SK-N-SH treated with all-trans-retinoic acid at 6 μM for 48 hours (cell line): ENCODE data around the gene CYTIP.
"Not testable (repeated sequence)": the region's sequence is repeated elsewhere in the genome, so short reads cannot be mapped to it uniquely, and the experiment has no call there.

Experiments
- ATAC-seq: fragments of 200-7000 bp; cut with Tn5 transposase; 3 replicates; pipeline ENCODE4 v1.9.1; 2020; ENCODE audit warnings: mild to moderate bottlenecking, moderate library complexity
- ARNTL ChIP-seq: fragments of 450-650 bp; formaldehyde crosslinking; IDR thresholded peaks from 2 replicates; pipeline ENCODE4 v1.5.0; 2020; ENCODE audit warnings: low read depth, mild to moderate bottlenecking, moderate library complexity, borderline replicate concordance
- BACH2 ChIP-seq: fragments of 250-450 bp; sonication (Bioruptor Pico); IDR thresholded peaks from 2 replicates; pipeline ENCODE4 v1.9.0; 2021; ENCODE audit warnings: mild to moderate bottlenecking, borderline replicate concordance
- CSDC2 ChIP-seq: fragments of 250-450 bp; sonication (Bioruptor Pico); IDR thresholded peaks from 2 replicates; pipeline ENCODE4 v1.5.0; 2020; ENCODE audit warnings: mild to moderate bottlenecking, moderate library complexity
- CSRNP3 ChIP-seq: fragments of 250-450 bp; sonication (Bioruptor Pico); IDR thresholded peaks from 2 replicates; pipeline ENCODE4 v1.5.1; 2021; ENCODE audit warnings: mild to moderate bottlenecking, moderate library complexity
- ESRRG ChIP-seq: fragments of 250-450 bp; sonication (Bioruptor Pico); IDR thresholded peaks from 2 replicates; pipeline ENCODE4 v1.6.1; 2021; ENCODE audit warnings: mild to moderate bottlenecking
- GLIS3 ChIP-seq: fragments of 250-450 bp; sonication (Bioruptor Pico); IDR thresholded peaks from 2 replicates; pipeline ENCODE4 v1.5.0; 2020; ENCODE audit warnings: mild to moderate bottlenecking, moderate library complexity
- ISL1 ChIP-seq: fragments of 250-450 bp; sonication (Bioruptor Pico); IDR thresholded peaks from 2 replicates; pipeline ENCODE4 v2.1.2; 2022; ENCODE audit warnings: mild to moderate bottlenecking, moderate library complexity
- POU6F1 ChIP-seq: fragments of 250-450 bp; sonication (Bioruptor Pico); IDR thresholded peaks from 2 replicates; pipeline ENCODE4 v1.8.0; 2021; ENCODE audit warnings: low read depth, mild to moderate bottlenecking, moderate library complexity, borderline replicate concordance
- PPARA ChIP-seq: fragments of 250-450 bp; sonication (Bioruptor Pico); IDR thresholded peaks from 2 replicates; pipeline ENCODE4 v1.5.0; 2020; ENCODE audit warnings: mild to moderate bottlenecking, borderline replicate concordance
- RARB ChIP-seq: fragments of 250-450 bp; sonication (Bioruptor Pico); IDR thresholded peaks from 2 replicates; pipeline ENCODE4 v1.8.0; 2021; ENCODE audit warnings: mild to moderate bottlenecking, moderate library complexity
- SNAI2 ChIP-seq: fragments of 250-450 bp; sonication (Bioruptor Pico); IDR thresholded peaks from 2 replicates; pipeline ENCODE4 v1.5.0; 2020; ENCODE audit warnings: mild to moderate bottlenecking, moderate library complexity
- TCF4 ChIP-seq: fragments of 250-450 bp; sonication (Bioruptor Pico); IDR thresholded peaks from 2 replicates; pipeline ENCODE4 v1.8.0; 2021; ENCODE audit warnings: mild to moderate bottlenecking, moderate library complexity, borderline replicate concordance
- TOX ChIP-seq: fragments of 250-450 bp; sonication (Bioruptor Pico); IDR thresholded peaks from 2 replicates; pipeline ENCODE4 v1.8.0; 2021; ENCODE audit warnings: mild to moderate bottlenecking, moderate library complexity, borderline replicate concordance
- ZFP3 ChIP-seq: fragments of 250-450 bp; sonication (Bioruptor Pico); IDR thresholded peaks from 2 replicates; pipeline ENCODE4 v1.5.0; 2020; ENCODE audit warnings: mild to moderate bottlenecking, moderate library complexity
- ZFP30 ChIP-seq: fragments of 450-650 bp; formaldehyde crosslinking; IDR thresholded peaks from 2 replicates; pipeline ENCODE4 v1.5.0; 2022; ENCODE audit warnings: mild to moderate bottlenecking, moderate library complexity
- ZNF565 ChIP-seq: fragments of 450-650 bp; formaldehyde crosslinking; conservative IDR thresholded peaks from 2 replicates; pipeline ENCODE4 v1.5.0; 2020; ENCODE audit warnings: low read depth, mild to moderate bottlenecking, moderate library complexity
- ZNF70 ChIP-seq: fragments of 450-650 bp; formaldehyde crosslinking; IDR thresholded peaks from 2 replicates; pipeline ENCODE4 v1.5.0; 2020; ENCODE audit warnings: mild to moderate bottlenecking, moderate library complexity
- TF ChIP-seq, protein P1 (sequence below): fragments of 250-450 bp; sonication (Bioruptor Pico); IDR thresholded peaks from 2 replicates; pipeline ENCODE4 v1.5.1; 2020; ENCODE audit warnings: low read depth, mild to moderate bottlenecking, moderate library complexity
- TF ChIP-seq, protein P2 (sequence below): fragments of 250-450 bp; sonication (Bioruptor Pico); IDR thresholded peaks from 2 replicates; pipeline ENCODE4 v1.5.0; 2020; ENCODE audit warnings: mild to moderate bottlenecking, moderate library complexity
- TF ChIP-seq, protein P3 (sequence below): fragments of 250-450 bp; sonication (Bioruptor Pico); IDR thresholded peaks from 2 replicates; pipeline ENCODE4 v1.8.0; 2020; ENCODE audit warnings: mild to moderate bottlenecking, moderate library complexity, borderline replicate concordance

CYTIP gene

DNA sequence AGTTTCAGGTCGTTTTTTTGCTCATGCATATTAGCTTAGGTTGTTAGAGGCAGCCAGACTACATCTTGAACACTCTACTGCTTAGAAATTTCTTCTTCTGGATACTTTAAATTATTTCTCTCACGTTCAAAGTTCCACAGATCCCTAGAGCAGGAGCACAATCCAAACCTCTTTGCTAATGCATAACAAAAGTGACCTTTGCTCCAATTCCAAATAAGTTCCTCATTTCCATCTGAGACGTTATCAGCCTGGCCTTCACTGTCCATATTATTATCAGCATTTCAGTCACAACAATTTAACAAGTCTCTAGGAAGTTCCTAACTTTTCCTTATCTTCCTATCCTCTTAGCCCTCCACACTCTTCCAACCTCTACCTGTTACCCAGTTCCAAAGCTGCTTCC lies 67.8 kb downstream of the CYTIP start:
- TF ChIP-seq CSDC2 (CRISPR knock-in tag) (no peak), ESRRG (CRISPR knock-in tag) (no peak), TCF4 (CRISPR knock-in tag) (no peak), TOX (CRISPR knock-in tag) (no peak), SNAI2 (CRISPR knock-in tag) (no peak)
- TF ChIP-seq, protein P1, sequence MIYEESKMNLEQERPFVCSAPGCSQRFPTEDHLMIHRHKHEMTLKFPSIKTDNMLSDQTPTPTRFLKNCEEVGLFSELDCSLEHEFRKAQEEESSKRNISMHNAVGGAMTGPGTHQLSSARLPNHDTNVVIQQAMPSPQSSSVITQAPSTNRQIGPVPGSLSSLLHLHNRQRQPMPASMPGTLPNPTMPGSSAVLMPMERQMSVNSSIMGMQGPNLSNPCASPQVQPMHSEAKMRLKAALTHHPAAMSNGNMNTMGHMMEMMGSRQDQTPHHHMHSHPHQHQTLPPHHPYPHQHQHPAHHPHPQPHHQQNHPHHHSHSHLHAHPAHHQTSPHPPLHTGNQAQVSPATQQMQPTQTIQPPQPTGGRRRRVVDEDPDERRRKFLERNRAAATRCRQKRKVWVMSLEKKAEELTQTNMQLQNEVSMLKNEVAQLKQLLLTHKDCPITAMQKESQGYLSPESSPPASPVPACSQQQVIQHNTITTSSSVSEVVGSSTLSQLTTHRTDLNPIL (CRISPR knock-in tag), result no peak
- TF ChIP-seq, all 23 proteins: peak for 0
- ATAC-seq, result no peak

DNA sequence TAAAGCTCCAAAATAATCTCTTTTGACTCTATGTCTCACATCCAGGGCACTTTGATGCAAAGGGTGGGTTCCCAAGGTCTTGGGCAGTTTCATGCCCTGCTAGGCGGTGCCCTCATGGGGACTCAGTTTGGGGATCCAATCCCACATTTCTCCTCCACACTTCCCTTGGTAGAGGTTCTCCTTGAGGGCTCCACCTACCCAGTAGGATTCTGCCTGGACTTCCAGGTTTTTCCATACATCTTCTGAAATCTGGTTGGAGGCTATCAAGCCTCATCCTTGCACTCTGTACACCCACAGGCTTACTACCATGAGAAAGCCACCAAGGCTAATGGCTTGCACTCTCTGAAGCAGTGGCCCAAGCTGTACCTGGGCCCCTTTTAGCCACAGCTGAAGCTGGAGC lies 68.5 kb downstream of the CYTIP start:
- no peak for TF ChIP-seq SNAI2 (CRISPR knock-in tag)
- no peak for TF ChIP-seq BACH2 (CRISPR knock-in tag)
- TF ChIP-seq ZNF70 (CRISPR knock-in tag), result no peak
- no peak for TF ChIP-seq PPARA (CRISPR knock-in tag)
- no peak for TF ChIP-seq ZFP3 (CRISPR knock-in tag)
- TF ChIP-seq, protein P2, sequence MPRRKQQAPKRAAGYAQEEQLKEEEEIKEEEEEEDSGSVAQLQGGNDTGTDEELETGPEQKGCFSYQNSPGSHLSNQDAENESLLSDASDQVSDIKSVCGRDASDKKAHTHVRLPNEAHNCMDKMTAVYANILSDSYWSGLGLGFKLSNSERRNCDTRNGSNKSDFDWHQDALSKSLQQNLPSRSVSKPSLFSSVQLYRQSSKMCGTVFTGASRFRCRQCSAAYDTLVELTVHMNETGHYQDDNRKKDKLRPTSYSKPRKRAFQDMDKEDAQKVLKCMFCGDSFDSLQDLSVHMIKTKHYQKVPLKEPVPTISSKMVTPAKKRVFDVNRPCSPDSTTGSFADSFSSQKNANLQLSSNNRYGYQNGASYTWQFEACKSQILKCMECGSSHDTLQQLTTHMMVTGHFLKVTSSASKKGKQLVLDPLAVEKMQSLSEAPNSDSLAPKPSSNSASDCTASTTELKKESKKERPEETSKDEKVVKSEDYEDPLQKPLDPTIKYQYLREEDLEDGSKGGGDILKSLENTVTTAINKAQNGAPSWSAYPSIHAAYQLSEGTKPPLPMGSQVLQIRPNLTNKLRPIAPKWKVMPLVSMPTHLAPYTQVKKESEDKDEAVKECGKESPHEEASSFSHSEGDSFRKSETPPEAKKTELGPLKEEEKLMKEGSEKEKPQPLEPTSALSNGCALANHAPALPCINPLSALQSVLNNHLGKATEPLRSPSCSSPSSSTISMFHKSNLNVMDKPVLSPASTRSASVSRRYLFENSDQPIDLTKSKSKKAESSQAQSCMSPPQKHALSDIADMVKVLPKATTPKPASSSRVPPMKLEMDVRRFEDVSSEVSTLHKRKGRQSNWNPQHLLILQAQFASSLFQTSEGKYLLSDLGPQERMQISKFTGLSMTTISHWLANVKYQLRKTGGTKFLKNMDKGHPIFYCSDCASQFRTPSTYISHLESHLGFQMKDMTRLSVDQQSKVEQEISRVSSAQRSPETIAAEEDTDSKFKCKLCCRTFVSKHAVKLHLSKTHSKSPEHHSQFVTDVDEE (CRISPR knock-in tag), result no peak
- no peak for TF ChIP-seq TOX (CRISPR knock-in tag)
- TF ChIP-seq POU6F1 (CRISPR knock-in tag), result no peak
- TF ChIP-seq GLIS3, result no peak
- no peak for TF ChIP-seq ESRRG (CRISPR knock-in tag)
- TF ChIP-seq ISL1 (CRISPR knock-in tag), result no peak
- TF ChIP-seq, protein P1 (CRISPR knock-in tag), result no peak
- no peak for TF ChIP-seq ARNTL (CRISPR knock-in tag)
- TF ChIP-seq ZNF565 (CRISPR knock-in tag), result no peak
- no peak for TF ChIP-seq ZFP30 (CRISPR knock-in tag)
- TF ChIP-seq CSDC2 (CRISPR knock-in tag), result no peak
- no peak for ATAC-seq

DNA sequence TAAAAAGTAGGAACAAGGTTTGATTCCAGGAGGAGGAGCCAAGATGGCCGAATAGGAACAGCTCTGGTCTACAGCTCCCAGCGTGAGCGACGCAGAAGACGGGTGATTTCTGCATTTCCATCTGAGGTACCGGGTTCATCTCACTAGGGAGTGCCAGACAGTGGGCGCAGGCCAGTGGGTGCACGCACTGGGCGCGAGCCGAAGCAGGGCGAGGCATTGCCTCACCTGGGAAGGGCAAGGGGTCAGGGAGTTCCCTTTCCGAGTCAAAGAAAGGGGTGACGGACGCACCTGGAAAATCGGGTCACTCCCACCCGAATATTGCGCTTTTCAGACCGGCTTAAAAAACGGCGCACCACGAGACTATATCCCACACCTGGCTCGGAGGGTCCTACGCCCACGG lies 75.4 kb downstream of the CYTIP start:
- ATAC-seq, result not testable (repeated sequence)

DNA sequence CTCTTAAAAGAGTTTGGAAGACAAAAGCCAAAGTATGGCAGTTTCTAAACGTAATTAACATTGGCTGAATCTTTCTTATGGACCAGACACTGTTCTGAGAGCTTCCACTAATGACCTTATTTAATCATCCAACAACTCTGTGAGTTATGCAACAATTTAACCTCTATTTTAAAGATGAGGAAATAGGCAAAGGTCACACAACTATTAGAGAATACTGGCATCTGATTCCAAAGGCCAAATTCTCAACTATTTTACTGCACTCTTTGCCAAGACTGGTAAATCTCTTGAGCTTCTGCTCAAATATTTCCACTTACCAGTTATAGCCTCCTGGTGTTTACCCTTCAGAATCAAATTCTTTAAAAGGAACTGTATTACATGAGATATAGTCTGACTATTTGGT lies 76.2 kb downstream of the CYTIP start:
- ATAC-seq, result no peak
- TF ChIP-seq, protein P3, sequence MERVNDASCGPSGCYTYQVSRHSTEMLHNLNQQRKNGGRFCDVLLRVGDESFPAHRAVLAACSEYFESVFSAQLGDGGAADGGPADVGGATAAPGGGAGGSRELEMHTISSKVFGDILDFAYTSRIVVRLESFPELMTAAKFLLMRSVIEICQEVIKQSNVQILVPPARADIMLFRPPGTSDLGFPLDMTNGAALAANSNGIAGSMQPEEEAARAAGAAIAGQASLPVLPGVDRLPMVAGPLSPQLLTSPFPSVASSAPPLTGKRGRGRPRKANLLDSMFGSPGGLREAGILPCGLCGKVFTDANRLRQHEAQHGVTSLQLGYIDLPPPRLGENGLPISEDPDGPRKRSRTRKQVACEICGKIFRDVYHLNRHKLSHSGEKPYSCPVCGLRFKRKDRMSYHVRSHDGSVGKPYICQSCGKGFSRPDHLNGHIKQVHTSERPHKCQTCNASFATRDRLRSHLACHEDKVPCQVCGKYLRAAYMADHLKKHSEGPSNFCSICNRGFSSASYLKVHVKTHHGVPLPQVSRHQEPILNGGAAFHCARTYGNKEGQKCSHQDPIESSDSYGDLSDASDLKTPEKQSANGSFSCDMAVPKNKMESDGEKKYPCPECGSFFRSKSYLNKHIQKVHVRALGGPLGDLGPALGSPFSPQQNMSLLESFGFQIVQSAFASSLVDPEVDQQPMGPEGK (CRISPR knock-in tag), result no peak
- TF ChIP-seq, protein P1 (CRISPR knock-in tag), result no peak
- TF ChIP-seq CSRNP3 (CRISPR knock-in tag) (no peak), CSDC2 (CRISPR knock-in tag) (no peak), PPARA (CRISPR knock-in tag) (no peak), RARB (CRISPR knock-in tag) (no peak), TCF4 (CRISPR knock-in tag) (no peak), ARNTL (CRISPR knock-in tag) (no peak), BACH2 (CRISPR knock-in tag) (no peak), ESRRG (CRISPR knock-in tag) (no peak), GLIS3 (no peak)
- TF ChIP-seq, protein P2 (CRISPR knock-in tag), result no peak
